PC-9 (cell line): ENCODE data around the gene NIPSNAP2.

Experiments used
- EZH2 ChIP-seq: fragments of 200-600 bp; sonication (generic); IDR thresholded peaks from 2 replicates; pipeline ENCODE4 v1.8.0; 2017; ENCODE audit warnings: antibody characterized with exemption, low read depth
- TF ChIP-seq, protein P1 (sequence below): fragments of 200-600 bp; sonication (generic); conservative IDR thresholded peaks from 2 replicates; pipeline ENCODE4 v1.6.1; 2017; ENCODE audit warnings: mixed run types, antibody characterized with exemption, mild to moderate bottlenecking, moderate library complexity

- TF ChIP-seq, protein P1, sequence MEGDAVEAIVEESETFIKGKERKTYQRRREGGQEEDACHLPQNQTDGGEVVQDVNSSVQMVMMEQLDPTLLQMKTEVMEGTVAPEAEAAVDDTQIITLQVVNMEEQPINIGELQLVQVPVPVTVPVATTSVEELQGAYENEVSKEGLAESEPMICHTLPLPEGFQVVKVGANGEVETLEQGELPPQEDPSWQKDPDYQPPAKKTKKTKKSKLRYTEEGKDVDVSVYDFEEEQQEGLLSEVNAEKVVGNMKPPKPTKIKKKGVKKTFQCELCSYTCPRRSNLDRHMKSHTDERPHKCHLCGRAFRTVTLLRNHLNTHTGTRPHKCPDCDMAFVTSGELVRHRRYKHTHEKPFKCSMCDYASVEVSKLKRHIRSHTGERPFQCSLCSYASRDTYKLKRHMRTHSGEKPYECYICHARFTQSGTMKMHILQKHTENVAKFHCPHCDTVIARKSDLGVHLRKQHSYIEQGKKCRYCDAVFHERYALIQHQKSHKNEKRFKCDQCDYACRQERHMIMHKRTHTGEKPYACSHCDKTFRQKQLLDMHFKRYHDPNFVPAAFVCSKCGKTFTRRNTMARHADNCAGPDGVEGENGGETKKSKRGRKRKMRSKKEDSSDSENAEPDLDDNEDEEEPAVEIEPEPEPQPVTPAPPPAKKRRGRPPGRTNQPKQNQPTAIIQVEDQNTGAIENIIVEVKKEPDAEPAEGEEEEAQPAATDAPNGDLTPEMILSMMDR: no peak
- no peak for TF ChIP-seq EZH2
Observed at GRCh38 chr7:56046721-56047445, 82.5 kb downstream of the NIPSNAP2 start.
